H1 (cell line): ENCODE measurements around the gene SLC25A6. TPM values are rescaled to one million over a fixed set of nuclear protein-coding genes. Genes with fewer than 3 reads are reported as not detected.

Experiments used
- CTCF ChIA-PET: fragments of 300-600 bp; sonication (Branson Sonifier 250); formaldehyde crosslinking; loops from one replicate; lab custom pipeline; 2021; ENCODE audit not compliant: partially characterized antibody; lab: Charles Lee
- POLR2A ChIA-PET: fragments of 300-600 bp; sonication (Branson Sonifier 250); formaldehyde crosslinking; loops from one replicate; lab custom pipeline; 2021; ENCODE audit warnings: inconsistent platforms; ENCODE audit not compliant: partially characterized antibody; lab: Charles Lee
- DNase-seq, 2 experiments: peaks; one replicate each; pipeline versions ENCODE4 v3.0.0 to v3.0.0-alpha.2; 2010 to 2022; ENCODE audit warnings: low spot score in 2 of 2, low read depth in 1 of 2, mixed read lengths in 1 of 2
- FAIRE-seq: peaks from 2 replicates; lab custom pipeline; 2011; peaks lifted over from hg19 to GRCh38; lab: Jason Lieb, UNC
- H2AFZ ChIP-seq: 2 replicates; pipeline ENCODE4 v1.8.1; 2012; ENCODE audit warnings: low read length, inconsistent platforms
- H2AK5ac ChIP-seq: 2 replicates; pipeline ENCODE4 v1.6.1; 2013; ENCODE audit warnings: low read depth, low read length
- H2BK120ac ChIP-seq: replicated peaks from 2 replicates; pipeline ENCODE3; 2013; ENCODE audit warnings: low read depth, low read length, inconsistent platforms
- H2BK12ac ChIP-seq: 2 replicates; pipeline ENCODE4 v1.6.1; 2013; ENCODE audit warnings: low read depth, low read length
- H2BK15ac ChIP-seq: 2 replicates; pipeline ENCODE4 v1.6.1; 2013; ENCODE audit warnings: low read length
- H2BK20ac ChIP-seq: 2 replicates; pipeline ENCODE4 v1.6.1; 2013; ENCODE audit warnings: low read length
- H2BK5ac ChIP-seq: 2 replicates; pipeline ENCODE4 v1.6.1; 2013; ENCODE audit warnings: low read depth, low read length
- H3K14ac ChIP-seq: 2 replicates; pipeline ENCODE4 v1.6.1; 2013; ENCODE audit warnings: inconsistent platforms; ENCODE audit not compliant: insufficient read length
- H3K18ac ChIP-seq: 2 replicates; pipeline ENCODE4 v1.6.1; 2013; ENCODE audit warnings: low read length; ENCODE audit errors: extremely low read depth
- H3K23ac ChIP-seq: 2 replicates; pipeline ENCODE4 v1.6.1; 2013; ENCODE audit warnings: inconsistent platforms; ENCODE audit not compliant: insufficient read length
- H3K23me2 ChIP-seq: 2 replicates; pipeline ENCODE4 v1.6.1; 2013; ENCODE audit warnings: low read depth, low read length
- H3K27ac ChIP-seq: 2 replicates; pipeline ENCODE4 v1.6.1; 2011; ENCODE audit warnings: low read depth, low read length, inconsistent platforms
- H3K27me3 ChIP-seq, 4 experiments: replicated peaks in 1 of 4; 1 replicate in 1 of 4; 2 replicates in 3 of 4; pipeline versions ENCODE4 v1.6.1 to v1.8.1; 2011 to 2013; ENCODE audit warnings: low read length in 3 of 4, mild to moderate bottlenecking in 3 of 4, inconsistent platforms in 2 of 4, mixed read lengths in 2 of 4, moderate library complexity in 1 of 4; ENCODE audit not compliant: control insufficient read depth in 3 of 4, insufficient read depth in 3 of 4; ENCODE audit errors: extremely low read depth in 1 of 4
- H3K36me3 ChIP-seq, 4 experiments: 2 replicates each; pipeline versions ENCODE4 v1.6.1 to v1.8.1; 2011 to 2013; ENCODE audit warnings: mild to moderate bottlenecking in 4 of 4, low read length in 3 of 4, moderate library complexity in 2 of 4, control low read depth in 1 of 4, inconsistent platforms in 1 of 4; ENCODE audit not compliant: insufficient read depth in 4 of 4, control insufficient read depth in 2 of 4
- H3K4ac ChIP-seq: replicated peaks from 2 replicates; pipeline ENCODE3; 2013; ENCODE audit warnings: low read length, low read depth, mixed read lengths, inconsistent platforms; ENCODE audit not compliant: insufficient read length
- H3K4me1 ChIP-seq, 4 experiments: replicated peaks in 1 of 4; 1 replicate in 1 of 4; 2 replicates in 3 of 4; pipeline versions ENCODE4 v1.6.1 to v1.8.1; 2011 to 2013; ENCODE audit warnings: low read length in 3 of 4, inconsistent platforms in 2 of 4, mixed read lengths in 1 of 4; ENCODE audit not compliant: insufficient read depth in 4 of 4, control insufficient read depth in 3 of 4
- H3K4me2 ChIP-seq, 2 experiments: 2 replicates each; pipeline versions ENCODE4 v1.6.1 to v1.8.1; 2011 to 2013; ENCODE audit warnings: low read depth in 2 of 2, low read length in 2 of 2, control low read depth in 1 of 2, inconsistent platforms in 1 of 2, mild to moderate bottlenecking in 1 of 2; ENCODE audit not compliant: insufficient read depth in 1 of 2
- H3K4me3 ChIP-seq, 4 experiments: fragments of 200-600, 300-600 bp in 1 of 4; sonication (generic), shearing (Covaris generic), sonication (Bioruptor Twin) in 1 of 4; 2 replicates each; pipeline versions ENCODE4 v1.5.1 to v1.8.1; 2011 to 2016; ENCODE audit warnings: low read length in 4 of 4, low read depth in 3 of 4, control low read depth in 2 of 4, inconsistent platforms in 2 of 4, mild to moderate bottlenecking in 2 of 4, mixed read lengths in 1 of 4, moderate library complexity in 1 of 4; ENCODE audit not compliant: insufficient read depth in 2 of 4; ENCODE audit errors: extremely low read depth in 1 of 4
- H3K56ac ChIP-seq: replicated peaks from 2 replicates; pipeline ENCODE3; 2013; ENCODE audit warnings: low read depth, mild to moderate bottlenecking, mixed read lengths, low read length, inconsistent platforms; ENCODE audit not compliant: insufficient read length
- H3K79me1 ChIP-seq: 2 replicates; pipeline ENCODE4 v1.6.1; 2013; ENCODE audit warnings: low read depth, low read length, control low read depth
- H3K79me2 ChIP-seq, 2 experiments: 2 replicates each; pipeline versions ENCODE4 v1.6.1 to v1.8.1; 2012 to 2013; ENCODE audit warnings: low read length in 2 of 2, mild to moderate bottlenecking in 2 of 2, inconsistent platforms in 1 of 2; ENCODE audit not compliant: insufficient read depth in 2 of 2, control insufficient read depth in 1 of 2
- H3K9ac ChIP-seq, 4 experiments: replicated peaks in 1 of 4; 1 replicate in 1 of 4; 2 replicates in 3 of 4; pipeline versions ENCODE4 v1.6.1 to v1.8.1; 2011 to 2013; ENCODE audit warnings: low read depth in 3 of 4, low read length in 3 of 4, control low read depth in 2 of 4, mild to moderate bottlenecking in 2 of 4, moderate library complexity in 2 of 4, inconsistent platforms in 1 of 4; ENCODE audit errors: extremely low read depth in 1 of 4
- H3K9me3 ChIP-seq, 2 experiments: 2 replicates each; pipeline versions ENCODE4 v1.6.1 to v1.8.1; 2012 to 2013; ENCODE audit warnings: mild to moderate bottlenecking in 2 of 2, moderate library complexity in 2 of 2, control low read depth in 1 of 2, inconsistent platforms in 1 of 2, low read depth in 1 of 2, low read length in 1 of 2, mixed read lengths in 1 of 2; ENCODE audit not compliant: insufficient read depth in 2 of 2
- H4K20me1 ChIP-seq, 2 experiments: replicated peaks in 1 of 2; 2 replicates each; pipeline versions ENCODE3 to v1.8.1; 2011 to 2013; ENCODE audit warnings: inconsistent platforms in 2 of 2, low read length in 2 of 2, mild to moderate bottlenecking in 1 of 2; ENCODE audit not compliant: insufficient read depth in 2 of 2, control insufficient read depth in 1 of 2
- H4K5ac ChIP-seq: 2 replicates; pipeline ENCODE4 v1.6.1; 2013; ENCODE audit warnings: low read length, low read depth, mixed read lengths, inconsistent platforms; ENCODE audit not compliant: insufficient read length
- H4K8ac ChIP-seq: 2 replicates; pipeline ENCODE4 v1.8.0; 2013; ENCODE audit warnings: mild to moderate bottlenecking, moderate library complexity, low read length, inconsistent platforms; ENCODE audit not compliant: insufficient read depth; ENCODE audit errors: extremely low read depth
- H4K91ac ChIP-seq: replicated peaks from 2 replicates; pipeline ENCODE3; 2013; ENCODE audit warnings: low read length, mixed read lengths, inconsistent platforms; ENCODE audit not compliant: insufficient read length
- HDAC2 ChIP-seq, 2 experiments: fragments of 300-600 bp in 1 of 2; sonication (generic) in 1 of 2; IDR thresholded peaks; 2 replicates each; pipeline ENCODE4 v1.6.1; 2011 to 2012; ENCODE audit warnings: low read depth in 2 of 2, low read length in 2 of 2, mild to moderate bottlenecking in 2 of 2, moderate library complexity in 2 of 2, borderline replicate concordance in 1 of 2, inconsistent platforms in 1 of 2
- POLR2AphosphoS5 ChIP-seq: IDR thresholded peaks from 2 replicates; pipeline ENCODE4 v1.6.1; 2011; ENCODE audit warnings: low read depth, low read length
- RBBP5 ChIP-seq: IDR thresholded peaks from 2 replicates; pipeline ENCODE4 v1.7.1; 2012; ENCODE audit warnings: low read depth, mild to moderate bottlenecking, inconsistent platforms, low read length, moderate library complexity, borderline replicate concordance
- RNF2 ChIP-seq: fragments of 200-900, 300-1000 bp; sonication (generic); IDR thresholded peaks from 2 replicates; pipeline ENCODE4 v1.7.1; 2016; ENCODE audit warnings: borderline replicate concordance, low read depth, mild to moderate bottlenecking, antibody characterized with exemption, low read length; ENCODE audit not compliant: poor library complexity, severe bottlenecking; ENCODE audit errors: missing control alignments
- SIX5 ChIP-seq: IDR thresholded peaks from 2 replicates; pipeline ENCODE4 v1.6.1; 2011; ENCODE audit warnings: mild to moderate bottlenecking, low read depth, low read length
- USF2 ChIP-seq: IDR thresholded peaks from 2 replicates; pipeline ENCODE4 v1.6.1; 2011; ENCODE audit warnings: low read length, improper control_type of control experiment
- WGBS, 2 experiments: shearing (Covaris generic) in 1 of 2; methylation state at CpG; one replicate each; pipeline versions ENCODE4 v1.1.6 to v1.1.7; 2013 to 2015; ENCODE audit warnings: low lambda C conversion rate in 2 of 2, mixed read lengths in 2 of 2, inconsistent platforms in 1 of 2, low coverage in 1 of 2, missing lambda C conversion rate in 1 of 2; ENCODE audit not compliant: insufficient replicate concordance in 2 of 2, insufficient coverage in 1 of 2, insufficient read length in 1 of 2; ENCODE audit errors: extremely low coverage in 1 of 2, missing lambda C conversion rate in 1 of 2; 5-methylcytosine and 5-hydroxymethylcytosine counted together
- polyA plus RNA-seq, 7 experiments: library from polyadenylated mRNA; depleted of rRNA in 3 of 7; stranded (reverse) in 5 of 7; unstranded in 2 of 7; fragments of >200 nt in 5 of 7; fragments of 200-250 nt in 2 of 7; gene quantifications; 1 replicate in 5 of 7; 2 replicates in 1 of 7; 4 replicates in 1 of 7; pipeline versions ENCODE4 v1.2.1 to v1.2.3, GENCODE V29; 2011 to 2013; ENCODE audit warnings: missing spikeins in 2 of 7, mixed read lengths in 2 of 7
- total RNA-seq: library from RNA; stranded (reverse); fragmentation: NEBNext Ultra II Directional; extraction: Animal tissue kit (Norgen Biotek cat#: 25700); gene quantifications from 2 replicates; pipeline ENCODE4 v1.2.1, GENCODE V29; 2021

Gene SLC25A6
- total and polyA plus RNA-seq, 2 of the 8 experiments (the other 6 are each of a cell fraction or from before 2014, with no cell fraction given): 487 to 1,220 TPM

GRCh38 chrX:1416327-1416784 lies 24.4 kb upstream of the SLC25A6 start:
- no peak overlapping the region for H4K8ac ChIP-seq
- H3K79me2 ChIP-seq: no peaks in the 10 kb centered on the region; a peak in 1 of 4 replicates
- no peak overlapping the region for H3K23ac ChIP-seq
- no peak overlapping the region for H3K9ac ChIP-seq
- H2AK5ac ChIP-seq: no peak overlapping the region
- no peak overlapping the region for H3K4me3 ChIP-seq
- ChIA-PET CTCF (no interaction called here), POLR2A (no interaction called here)
- no peak overlapping the region for H2BK120ac ChIP-seq
- H4K20me1 ChIP-seq: peaks cover 6 to 30% of the 10 kb centered on the region in 2 experiments
- H3K4me2 ChIP-seq: no peak overlapping the region; a peak in 1 of 4 replicates
- no peak overlapping the region for H2BK12ac ChIP-seq
- H4K5ac ChIP-seq: no peak overlapping the region
- no peak overlapping the region for H3K18ac ChIP-seq
- 79% methylated on average over 15 of the region's 15 CpGs; no CpG with 5 or more reads in 1 of the 2 experiments for WGBS, 2 experiments
- H2BK20ac ChIP-seq: no peak overlapping the region
- peak overlapping the region; percentile 1; the same call in 1 of the 2 replicates for H2BK5ac ChIP-seq
- peaks cover 2% of the 10 kb centered on the region for H3K79me1 ChIP-seq
- no peak for FAIRE-seq
- peaks cover 29 to 71% (median 55%) of the 10 kb centered on the region in 4 experiments for H3K36me3 ChIP-seq
- no peak for DNase-seq
- TF ChIP-seq SIX5 (no peak), USF2 (no peak), POLR2AphosphoS5 (peak; percentile 67; the same call in 1 of the 2 replicates), HDAC2 (IDR thresholded peaks at IDR 0.05; ENCODE audit: borderline replicate concordance in 1 of 2, low read depth in 2 of 2, low read length in 2 of 2) (no peak), RBBP5 (no peak), RNF2 (no peak)
- H3K9me3 ChIP-seq: no peaks in the 10 kb centered on the region
- no peak overlapping the region for H3K4ac ChIP-seq
- no peaks in the 10 kb centered on the region for H3K27me3 ChIP-seq
- no peak overlapping the region for H2AFZ ChIP-seq
- no peak overlapping the region for H3K14ac ChIP-seq
- no peak overlapping the region for H2BK15ac ChIP-seq
- 0 out of 2 replicates have a peak, but pooled peaks cover 4% of the 10 kb centered on the region for H3K23me2 ChIP-seq
- no peaks in the 10 kb centered on the region for H3K4me1 ChIP-seq
- H3K56ac ChIP-seq: no peak overlapping the region
- no peak overlapping the region for H3K27ac ChIP-seq
- peak overlapping the region; percentile 65 for H4K91ac ChIP-seq
